OCI-LY7 (cell line): Measurements from ENCODE around the gene GRIN2C.

Experiments used
- CTCF ChIP-seq: fragments of 200-600 bp; sonication (generic); conservative IDR thresholded peaks from 2 replicates; pipeline ENCODE4 v1.5.1; 2014; ENCODE audit warnings: mild to moderate bottlenecking, antibody characterized with exemption, low read length, moderate library complexity, mixed read lengths
- EZH2phosphoT487 ChIP-seq: fragments of 200-600 bp; sonication (generic); IDR thresholded peaks from 2 replicates; pipeline ENCODE4 v1.6.1; 2018; ENCODE audit warnings: low read depth, borderline replicate concordance, mild to moderate bottlenecking, mixed run types, antibody characterized with exemption, low read length, moderate library complexity, mixed read lengths

- TF ChIP-seq CTCF, result no peak
- TF ChIP-seq EZH2phosphoT487, result no peak
Measured at GRCh38 chr17:74792586-74793105, 67.0 kb downstream of the GRIN2C start.
